Hindlimb muscle (tissue), 1 donor: Measurements from ENCODE around the gene BAZ1B. TPM values are rescaled to one million over a fixed set of nuclear protein-coding genes. Genes with fewer than 3 reads are reported as not detected.
"Not testable (repeated sequence)": the region's sequence is repeated elsewhere in the genome, so short reads cannot be mapped to it uniquely, and the experiment has no call there.

Source experiments
- DNase-seq: peaks from one replicate; pipeline ENCODE4 v3.0.0-alpha.2; 2013
- polyA plus RNA-seq: library from polyadenylated mRNA; unstranded; fragments of 120-200 nt; gene quantifications from one replicate; pipeline ENCODE4 v1.2.1, GENCODE V29; 2013; ENCODE audit not compliant: insufficient read length

Gene BAZ1B, protein sequence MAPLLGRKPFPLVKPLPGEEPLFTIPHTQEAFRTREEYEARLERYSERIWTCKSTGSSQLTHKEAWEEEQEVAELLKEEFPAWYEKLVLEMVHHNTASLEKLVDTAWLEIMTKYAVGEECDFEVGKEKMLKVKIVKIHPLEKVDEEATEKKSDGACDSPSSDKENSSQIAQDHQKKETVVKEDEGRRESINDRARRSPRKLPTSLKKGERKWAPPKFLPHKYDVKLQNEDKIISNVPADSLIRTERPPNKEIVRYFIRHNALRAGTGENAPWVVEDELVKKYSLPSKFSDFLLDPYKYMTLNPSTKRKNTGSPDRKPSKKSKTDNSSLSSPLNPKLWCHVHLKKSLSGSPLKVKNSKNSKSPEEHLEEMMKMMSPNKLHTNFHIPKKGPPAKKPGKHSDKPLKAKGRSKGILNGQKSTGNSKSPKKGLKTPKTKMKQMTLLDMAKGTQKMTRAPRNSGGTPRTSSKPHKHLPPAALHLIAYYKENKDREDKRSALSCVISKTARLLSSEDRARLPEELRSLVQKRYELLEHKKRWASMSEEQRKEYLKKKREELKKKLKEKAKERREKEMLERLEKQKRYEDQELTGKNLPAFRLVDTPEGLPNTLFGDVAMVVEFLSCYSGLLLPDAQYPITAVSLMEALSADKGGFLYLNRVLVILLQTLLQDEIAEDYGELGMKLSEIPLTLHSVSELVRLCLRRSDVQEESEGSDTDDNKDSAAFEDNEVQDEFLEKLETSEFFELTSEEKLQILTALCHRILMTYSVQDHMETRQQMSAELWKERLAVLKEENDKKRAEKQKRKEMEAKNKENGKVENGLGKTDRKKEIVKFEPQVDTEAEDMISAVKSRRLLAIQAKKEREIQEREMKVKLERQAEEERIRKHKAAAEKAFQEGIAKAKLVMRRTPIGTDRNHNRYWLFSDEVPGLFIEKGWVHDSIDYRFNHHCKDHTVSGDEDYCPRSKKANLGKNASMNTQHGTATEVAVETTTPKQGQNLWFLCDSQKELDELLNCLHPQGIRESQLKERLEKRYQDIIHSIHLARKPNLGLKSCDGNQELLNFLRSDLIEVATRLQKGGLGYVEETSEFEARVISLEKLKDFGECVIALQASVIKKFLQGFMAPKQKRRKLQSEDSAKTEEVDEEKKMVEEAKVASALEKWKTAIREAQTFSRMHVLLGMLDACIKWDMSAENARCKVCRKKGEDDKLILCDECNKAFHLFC (N-terminal part only)
- 53.0 TPM for polyA plus RNA-seq

DNA sequence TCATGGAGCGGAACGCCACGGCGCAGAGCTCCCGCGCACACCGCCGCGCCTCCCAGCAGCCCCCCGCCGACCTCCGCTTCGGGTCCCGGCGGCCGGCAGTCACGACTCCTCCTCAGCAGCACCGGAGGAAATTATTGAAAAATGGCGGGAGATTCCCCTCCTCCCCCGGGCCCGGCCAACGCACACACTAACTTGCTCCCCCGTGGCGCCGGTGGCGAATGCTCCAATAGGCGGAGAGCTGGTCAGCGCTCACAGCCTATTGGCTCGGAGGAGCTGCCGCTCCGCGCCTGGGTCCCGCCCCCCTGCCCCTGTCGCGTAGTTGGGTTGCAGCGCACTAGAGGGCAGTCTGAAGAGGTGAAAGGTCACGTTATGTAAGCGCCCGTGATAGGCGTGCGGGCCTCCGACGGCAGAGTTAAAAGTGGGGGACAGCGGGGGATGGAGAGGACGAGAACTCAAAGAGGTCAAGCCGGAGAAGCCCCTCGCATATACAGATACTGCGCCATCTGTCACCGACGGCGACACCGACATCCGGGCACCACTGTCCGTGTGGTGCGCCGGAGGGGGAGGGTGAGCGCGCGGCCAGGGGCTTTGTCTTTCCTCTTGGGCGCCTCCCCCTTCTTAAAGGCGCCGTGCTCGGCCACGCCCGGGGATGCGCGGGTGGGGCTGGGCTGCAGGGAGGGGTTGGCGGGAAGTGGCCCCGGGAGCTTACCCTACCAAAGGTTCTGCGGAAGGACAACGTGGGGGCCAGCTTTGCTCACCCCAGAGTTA lies at the start of gene BAZ1B:
TSS of gene BAZ1B (minus strand) at position 189 of the 768 bp plus-strand sequence. CDS start 360 bp downstream, outside the sequence.
- peak; percentile 98 for DNase-seq

DNA sequence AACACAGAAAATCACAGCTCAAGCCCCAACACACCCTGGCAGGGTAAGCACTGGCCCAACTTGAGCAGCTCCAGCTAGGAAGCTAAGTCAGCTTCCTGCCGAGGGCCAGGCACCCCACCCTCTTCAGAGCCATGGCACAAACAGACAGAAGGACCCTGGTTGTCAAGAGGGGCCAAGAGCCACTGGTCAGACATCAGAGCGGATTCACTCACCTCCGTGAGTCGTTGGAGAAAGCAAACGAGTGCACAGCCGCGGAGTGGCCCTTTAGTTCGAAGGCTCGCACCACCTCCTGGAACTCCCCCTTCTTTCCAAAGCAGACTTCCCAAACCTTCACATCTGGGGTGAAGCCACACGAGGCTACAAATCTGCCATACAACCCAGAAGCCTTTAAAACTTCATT lies 48.9 kb upstream of the BAZ1B start:
- no peak for DNase-seq

DNA sequence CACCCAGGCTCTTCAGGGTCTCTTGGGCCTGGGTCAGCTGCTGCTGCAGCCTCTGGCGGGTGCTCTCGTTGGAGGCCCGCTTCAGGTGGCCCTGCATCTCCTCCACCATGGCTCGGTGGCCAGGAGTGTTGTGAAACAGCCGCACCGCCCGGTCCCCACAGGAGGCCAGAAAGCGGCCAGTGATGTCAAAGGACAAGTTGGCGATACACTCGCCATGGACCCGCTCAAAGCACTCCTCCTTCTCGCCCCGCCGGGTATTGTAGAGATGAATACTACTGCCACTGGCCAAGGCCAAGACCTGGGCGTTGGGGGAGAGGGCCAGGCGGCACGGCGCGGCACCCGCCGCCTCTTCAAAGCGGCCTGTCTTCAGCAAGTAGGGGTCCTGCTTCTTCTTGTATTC lies 48.4 kb upstream of the BAZ1B start:
- no peak for DNase-seq

DNA sequence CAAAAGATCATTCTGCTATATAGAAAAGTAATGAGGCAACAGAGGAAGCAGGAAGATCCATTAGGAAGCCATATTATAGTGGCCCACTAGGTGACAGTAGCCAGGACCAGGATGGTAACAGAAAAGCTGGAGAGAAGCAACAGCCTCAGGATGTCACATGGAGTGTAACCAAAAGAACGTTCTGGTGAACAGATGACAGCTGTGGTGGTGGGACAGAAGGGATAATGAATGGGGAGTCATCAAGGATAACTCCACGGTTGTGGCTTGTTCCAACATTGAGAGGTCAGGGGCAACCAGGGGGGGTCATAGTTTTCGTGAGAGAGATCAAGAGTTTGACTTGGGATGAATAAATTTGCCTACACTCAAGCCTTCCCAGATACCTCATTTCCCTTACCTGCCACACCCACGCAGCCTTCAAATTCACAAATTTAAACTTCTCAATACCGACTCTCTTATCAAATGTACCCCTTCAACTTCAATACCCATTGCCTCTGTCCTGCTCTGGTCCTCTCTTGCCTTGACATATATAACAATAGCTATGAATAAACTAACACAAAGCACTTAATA lies 47.0 kb upstream of the BAZ1B start:
- no peak for DNase-seq

DNA sequence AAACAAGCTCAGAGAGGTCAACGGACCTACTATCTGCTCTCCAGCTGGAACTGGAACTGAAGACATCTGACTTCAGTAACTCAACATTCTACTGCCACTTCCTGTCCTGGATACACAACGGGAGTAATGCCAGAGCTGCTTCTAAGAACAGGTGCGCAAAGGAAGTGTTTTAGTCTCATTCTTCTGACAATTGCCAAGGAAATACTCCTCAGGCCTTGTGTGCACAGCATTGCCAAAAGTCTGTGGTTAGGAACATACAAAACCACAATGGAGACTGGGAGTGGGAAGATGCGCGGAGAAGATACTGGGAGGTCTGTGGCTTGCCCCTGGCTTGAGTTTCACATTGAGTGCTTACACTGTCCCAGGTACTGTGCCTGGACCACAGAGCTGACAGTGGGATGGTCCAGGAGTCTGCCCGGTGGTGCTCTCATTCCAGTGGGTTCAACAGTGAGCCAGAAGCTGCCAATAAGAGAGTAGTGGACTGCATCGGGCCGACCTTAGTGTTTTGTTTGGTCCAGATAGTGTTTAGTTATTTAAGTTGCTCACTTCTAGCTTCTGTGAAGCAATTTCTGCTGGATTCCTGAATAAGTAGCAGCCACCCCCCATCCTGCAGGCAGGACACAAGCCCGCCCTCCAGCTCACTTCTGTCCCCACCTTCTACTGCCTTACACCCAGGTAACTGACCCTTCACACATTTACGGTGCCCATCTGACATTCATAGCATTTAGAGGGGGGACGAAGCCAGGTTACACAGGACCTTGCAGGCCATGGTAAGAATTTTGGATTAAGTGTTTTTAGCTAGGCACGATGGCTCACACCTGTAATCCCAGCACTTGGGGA lies 46.0 kb upstream of the BAZ1B start:
- DNase-seq = no peak

DNA sequence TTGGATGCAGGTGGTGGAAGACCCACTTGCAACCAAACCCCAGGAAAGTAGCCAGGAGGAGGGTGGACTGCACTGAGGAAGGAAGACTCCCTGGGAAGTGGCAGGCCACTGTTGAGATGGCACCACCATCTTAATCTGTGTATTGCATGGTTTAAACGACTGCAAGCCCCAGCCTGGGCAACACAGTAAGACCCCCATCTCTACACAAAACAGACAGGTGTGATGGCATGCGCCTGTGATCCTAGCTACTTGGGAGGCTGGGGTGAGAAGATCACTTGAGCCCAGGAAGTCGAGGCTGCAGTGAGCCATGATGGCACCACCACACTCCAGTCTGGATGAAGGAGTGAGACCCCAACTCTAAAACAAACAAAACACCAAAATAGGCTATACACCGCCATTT lies 45.0 kb upstream of the BAZ1B start:
- DNase-seq = no peak

DNA sequence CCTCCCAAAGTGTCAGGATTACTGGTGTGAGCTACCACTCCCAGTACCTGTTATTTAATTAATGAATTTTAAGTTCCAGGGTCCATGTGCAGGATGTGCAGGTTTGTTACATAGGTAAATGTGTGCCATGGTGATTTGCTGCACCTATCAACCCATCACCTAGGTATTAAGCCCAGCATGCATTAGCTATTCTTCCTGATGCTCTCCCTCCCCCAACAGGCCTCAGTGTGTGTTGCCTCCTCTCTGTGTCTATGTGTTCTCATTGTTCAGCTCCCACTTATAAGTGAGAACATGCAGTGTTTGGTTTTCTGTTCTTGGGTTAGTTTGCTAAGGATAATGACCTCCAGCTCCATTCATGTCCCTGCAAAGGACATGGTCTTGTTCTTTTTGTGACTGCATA lies 44.3 kb upstream of the BAZ1B start:
- not testable (repeated sequence) for DNase-seq

DNA sequence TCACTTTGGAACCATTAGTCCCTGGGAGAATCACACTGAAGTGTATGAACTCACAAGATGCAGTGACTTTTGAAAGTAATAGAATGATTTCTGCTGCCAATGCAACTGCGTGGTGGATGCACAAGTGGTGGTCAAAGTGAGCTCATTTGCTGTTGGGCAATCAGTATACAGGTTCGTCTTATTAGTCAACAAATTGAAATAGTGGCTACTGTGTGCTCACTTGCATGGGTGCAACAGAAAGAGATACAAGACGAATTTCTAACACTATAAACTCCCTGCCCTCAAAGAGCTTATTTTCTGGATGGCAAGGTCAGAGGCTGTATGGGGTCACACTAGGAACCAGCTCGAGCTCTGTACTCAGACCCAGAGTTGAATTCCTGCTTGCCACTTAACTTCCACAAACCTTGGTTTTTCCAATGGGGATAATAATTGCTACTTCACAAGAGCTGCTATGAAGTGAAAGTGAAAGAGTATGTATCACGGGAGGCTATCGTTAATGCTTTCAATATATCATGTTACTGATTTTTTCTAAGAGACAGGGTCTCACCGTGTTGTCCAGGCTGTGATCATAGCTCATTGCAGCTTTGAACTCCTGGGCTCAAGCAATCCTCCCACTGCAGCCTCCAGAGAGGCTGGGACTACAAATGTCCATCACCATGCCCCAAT lies 43.7 kb upstream of the BAZ1B start:
- DNase-seq = no peak

DNA sequence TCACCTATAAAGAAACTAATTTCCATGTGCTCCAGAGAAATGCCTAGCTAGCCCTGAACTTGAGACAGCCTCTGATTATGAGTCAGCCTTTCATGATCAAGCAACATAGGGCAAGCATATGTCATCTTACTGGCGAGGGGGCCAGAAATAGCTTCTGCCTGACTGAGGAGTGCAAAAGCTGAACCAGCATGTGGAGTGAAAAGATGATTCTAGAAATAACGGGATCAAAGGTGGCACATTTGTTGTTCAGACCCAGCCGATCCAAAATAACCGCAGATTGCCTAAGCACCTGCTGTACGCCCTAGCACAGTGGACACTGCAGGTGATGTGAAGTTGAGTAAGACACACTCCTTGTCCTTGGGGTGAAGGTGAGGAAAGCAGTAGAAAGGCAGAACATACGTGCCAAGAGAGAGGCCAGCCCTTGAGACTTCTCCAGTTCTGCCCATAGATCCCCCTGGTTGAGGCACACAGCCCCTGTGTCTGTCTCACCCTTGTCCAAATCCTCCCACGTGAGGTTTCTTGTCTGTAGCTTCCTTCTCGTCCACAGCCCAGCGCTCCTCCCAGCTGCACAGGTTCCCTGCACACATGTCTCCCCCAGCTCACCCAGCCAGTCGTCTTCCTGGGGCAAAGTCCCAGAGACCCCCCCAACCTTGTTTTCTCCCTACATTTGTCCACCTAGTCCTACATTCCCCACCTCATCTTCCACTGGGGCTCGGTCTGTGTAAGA lies 38.2 kb upstream of the BAZ1B start:
- DNase-seq = no peak

DNA sequence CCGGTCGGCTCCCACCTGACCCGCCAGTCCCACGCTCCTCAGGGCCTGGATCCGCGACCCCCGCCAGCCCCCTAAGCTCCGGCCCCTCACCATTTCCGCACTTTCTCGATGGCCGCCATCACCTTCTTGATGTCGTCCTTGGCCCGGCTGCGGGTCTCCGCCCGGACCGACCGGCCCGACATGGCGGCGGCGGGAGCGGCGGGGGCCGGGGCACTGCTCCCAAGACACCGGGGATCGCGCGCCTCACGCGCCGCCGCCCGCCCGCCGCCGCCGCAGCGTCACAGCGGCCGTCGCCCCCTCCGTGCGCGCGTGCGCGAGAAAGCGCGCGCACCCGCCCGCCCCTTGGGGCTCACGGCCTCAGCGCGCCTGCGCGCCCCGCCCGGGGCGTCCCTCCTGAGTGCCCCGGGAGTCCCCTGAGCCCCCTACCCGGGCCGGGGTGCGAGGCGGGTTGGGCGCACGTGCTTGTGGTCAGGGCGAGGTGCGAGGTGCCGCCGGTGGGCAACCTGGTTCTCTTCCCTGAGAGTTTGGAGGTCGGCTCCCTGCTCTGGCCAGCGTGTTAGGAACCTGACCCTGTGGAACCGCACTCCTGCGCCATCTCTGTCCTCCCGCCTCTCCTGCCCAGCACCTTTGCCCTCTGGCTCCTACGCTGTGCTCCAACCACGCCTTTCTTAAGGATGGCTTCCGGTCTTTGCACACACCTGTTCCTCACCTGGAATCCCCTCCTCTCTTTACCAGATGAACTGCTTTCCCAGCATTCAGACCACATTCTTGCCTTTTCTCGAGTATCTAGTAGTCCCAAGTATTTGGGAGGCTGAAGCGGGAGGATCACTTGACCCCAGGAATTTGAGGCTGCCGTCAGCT lies 35.5 kb upstream of the BAZ1B start, which contains the start of gene BCL7B:
TSS of gene BCL7B (minus strand) at position 294 of the 861 bp plus-strand sequence. CDS start at position 182, 112 bp downstream.
- DNase-seq = peak; percentile 76

DNA sequence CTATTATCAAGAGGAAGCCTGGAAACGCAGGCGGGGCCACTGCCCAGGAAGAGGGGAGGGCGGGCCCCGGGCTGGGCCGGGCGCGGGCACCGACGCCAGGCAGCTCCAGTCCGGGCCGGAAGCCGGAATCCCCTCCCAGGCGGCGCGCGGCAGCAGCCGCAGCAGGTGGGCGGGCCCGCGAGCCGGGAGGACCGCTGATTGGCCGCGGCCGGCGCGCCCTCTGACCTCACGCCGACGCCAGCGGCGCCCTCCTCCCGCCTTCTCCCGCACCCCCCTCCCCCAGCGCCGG lies 35.0 kb upstream of the BAZ1B start:
- DNase-seq = peak; percentile 93

DNA sequence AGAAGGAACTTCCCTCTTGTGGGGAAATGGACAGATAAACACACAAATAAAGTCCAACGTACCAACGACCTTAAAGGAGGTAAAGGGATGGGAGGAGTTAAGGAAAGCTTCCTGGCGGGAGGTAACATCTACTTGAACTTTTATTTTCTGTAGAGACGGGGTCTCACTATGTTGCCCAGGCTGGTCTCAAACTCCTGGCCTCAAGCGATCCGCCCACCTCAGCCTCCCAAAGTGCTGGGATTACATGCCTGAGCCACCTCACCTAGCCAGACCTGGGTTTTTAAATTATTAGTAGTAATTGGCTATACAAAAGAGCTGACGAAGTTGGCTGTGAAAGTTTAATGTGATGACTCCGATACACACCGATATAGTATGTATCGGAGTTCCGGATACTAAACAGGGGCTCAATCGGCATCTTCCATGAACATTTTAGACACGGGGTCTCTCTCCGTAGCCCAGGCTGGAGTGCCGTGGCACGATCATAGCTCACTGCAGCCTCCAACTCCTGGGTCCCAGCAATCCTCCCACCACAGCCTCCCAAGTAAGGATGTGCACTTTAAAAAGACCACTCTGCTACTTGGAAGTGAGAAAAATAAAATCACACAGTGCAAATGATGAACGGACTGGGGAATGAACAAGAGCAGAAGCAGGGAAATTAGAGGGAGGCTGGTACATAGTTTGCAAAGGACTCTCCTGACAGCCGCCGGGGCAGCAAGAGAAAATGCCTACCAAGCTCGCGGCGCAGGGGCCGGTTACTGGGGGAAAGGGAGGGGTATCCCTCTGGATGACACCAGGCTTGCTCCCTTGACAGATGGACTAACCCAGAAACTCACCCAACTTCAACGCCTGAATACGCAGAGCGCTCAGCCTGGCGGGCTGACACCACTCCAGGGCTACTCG lies 34.4 kb upstream of the BAZ1B start:
- no peak for DNase-seq

DNA sequence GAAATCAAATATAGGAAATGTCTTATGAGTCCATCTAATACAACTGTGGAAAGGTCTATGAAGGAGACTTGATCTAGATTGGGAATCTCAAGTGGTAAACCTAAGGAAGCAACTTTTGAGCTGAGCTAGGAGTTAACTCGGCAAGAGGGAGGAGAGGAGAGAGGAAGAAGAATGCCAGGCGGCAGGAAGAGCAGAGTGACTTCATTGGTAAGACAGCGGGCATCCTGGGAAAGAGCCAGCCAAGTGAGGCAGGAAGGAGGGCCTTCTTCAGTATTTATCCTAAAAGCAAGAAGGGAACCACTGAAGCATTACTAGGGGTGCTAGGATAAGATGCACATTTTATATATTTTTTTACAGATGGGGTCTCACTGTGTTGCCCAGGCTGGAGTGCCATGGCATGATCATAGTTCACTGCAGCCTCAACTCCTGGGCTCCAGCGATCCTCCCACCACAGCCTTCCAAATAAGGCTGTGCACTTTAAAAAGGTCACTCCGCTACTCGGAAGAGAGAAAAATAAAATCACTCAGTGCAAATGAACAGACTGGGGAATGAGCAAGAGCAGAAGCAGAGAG lies 33.4 kb upstream of the BAZ1B start:
- DNase-seq = no peak

DNA sequence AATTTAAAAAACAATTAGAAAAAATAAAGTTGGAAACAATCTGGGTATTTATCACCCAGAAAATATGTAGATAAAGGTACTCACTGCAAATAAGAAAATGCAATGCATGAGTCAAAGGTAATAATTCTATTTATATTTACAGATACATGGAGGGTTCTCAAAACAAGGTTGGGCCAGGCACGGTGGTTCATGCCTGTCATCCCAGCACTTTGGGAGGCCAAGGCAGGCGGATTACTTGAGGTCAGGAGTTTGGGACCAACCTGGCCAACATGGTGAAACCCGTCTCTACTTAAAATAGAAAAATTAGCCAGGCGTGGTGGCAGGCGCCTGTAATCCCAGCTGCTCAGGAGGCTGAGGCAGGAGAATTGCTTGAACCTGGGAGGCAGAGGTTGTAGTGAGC lies 28.0 kb upstream of the BAZ1B start:
- not testable (repeated sequence) for DNase-seq

DNA sequence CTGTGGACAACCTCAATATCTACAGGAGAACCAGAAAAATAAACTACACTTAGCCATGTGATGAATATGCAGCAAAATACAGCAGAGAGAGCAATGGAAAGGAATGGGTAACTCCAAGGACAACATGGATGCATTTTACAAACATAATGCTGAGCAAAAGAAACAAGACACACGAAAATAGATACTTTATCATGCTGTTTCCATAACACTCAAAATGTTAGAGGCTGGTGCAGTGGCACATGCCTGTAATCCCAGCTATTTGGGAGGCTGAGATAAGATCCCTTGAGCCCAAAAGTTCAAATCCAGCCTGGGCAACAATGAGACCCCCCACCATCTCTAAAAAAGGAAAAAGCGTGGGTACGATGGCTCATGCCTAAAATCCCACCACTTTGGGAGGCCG lies 27.1 kb upstream of the BAZ1B start:
- no peak for DNase-seq

DNA sequence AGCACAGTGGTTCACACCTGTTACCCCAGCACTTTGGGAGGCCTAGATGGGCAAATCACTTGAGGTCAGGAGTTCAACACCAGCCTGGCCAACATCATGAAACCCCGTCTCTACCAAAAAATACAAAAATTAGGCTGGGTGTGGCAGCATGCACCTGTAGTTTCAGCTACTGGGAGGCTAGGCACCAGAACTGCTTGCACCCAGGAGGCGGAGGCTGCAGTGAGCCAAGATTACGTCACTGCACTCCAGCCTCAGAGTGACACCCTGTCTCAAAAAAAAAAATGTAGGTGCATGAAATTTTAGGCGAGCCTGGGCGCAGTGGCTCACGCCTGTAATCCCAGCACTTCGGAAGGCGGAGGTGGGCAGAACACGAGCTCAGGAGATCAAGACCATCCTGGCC lies 25.7 kb upstream of the BAZ1B start:
- DNase-seq = no peak

DNA sequence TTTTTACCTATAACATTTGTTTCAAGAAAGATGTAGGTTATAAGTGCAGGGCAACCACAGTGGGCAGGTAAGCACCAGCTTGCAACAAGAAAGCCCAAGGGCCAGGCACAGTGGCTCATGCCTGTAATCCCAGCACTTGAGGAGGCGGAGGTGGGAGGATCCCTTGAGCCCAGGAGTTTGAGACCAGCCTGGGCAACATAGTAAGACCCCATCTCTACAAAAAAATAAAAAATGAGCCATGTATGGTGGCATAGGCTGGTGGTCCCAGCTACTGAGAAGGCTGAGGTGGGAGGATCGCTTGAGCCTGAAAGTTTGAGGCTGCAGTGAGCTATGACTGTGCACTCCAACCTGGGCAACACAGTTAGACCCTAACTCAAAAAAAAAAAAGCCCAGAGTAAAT lies 22.6 kb upstream of the BAZ1B start:
- DNase-seq = no peak
